Transverse colon (tissue), 4 donors: ENCODE data around the gene AOX1.

Experiments used
- EP300 ChIP-seq: sonication (generic); formaldehyde crosslinking; IDR thresholded peaks from one replicate; pipeline ENCODE4 v1.6.1; 2017; ENCODE audit warnings: antibody characterized with exemption, low read depth
- POLR2A ChIP-seq: fragments of 450-650 bp; IDR thresholded peaks from one replicate; pipeline ENCODE4 v1.6.1; 2016; ENCODE audit warnings: antibody characterized with exemption, mild to moderate bottlenecking, moderate library complexity
- POLR2AphosphoS5 ChIP-seq, 3 donors: sonication (generic); formaldehyde crosslinking; IDR thresholded peaks; one replicate each; pipeline ENCODE4 v1.6.1; 2016; ENCODE audit warnings: antibody characterized with exemption in 3 of 3
- TF ChIP-seq, protein P1 (sequence below), 5 experiments: fragments of 200-600 bp in 3 of 5; fragments of 450-650 bp in 2 of 5; sonication (generic) in 3 of 5; IDR thresholded peaks; 1 replicate in 2 of 5; 2 replicates in 3 of 5; pipeline ENCODE4 v1.5.1; 2016 to 2017; ENCODE audit warnings: antibody characterized with exemption in 5 of 5, inconsistent platforms in 3 of 5, mild to moderate bottlenecking in 2 of 5, moderate library complexity in 1 of 5

DNA sequence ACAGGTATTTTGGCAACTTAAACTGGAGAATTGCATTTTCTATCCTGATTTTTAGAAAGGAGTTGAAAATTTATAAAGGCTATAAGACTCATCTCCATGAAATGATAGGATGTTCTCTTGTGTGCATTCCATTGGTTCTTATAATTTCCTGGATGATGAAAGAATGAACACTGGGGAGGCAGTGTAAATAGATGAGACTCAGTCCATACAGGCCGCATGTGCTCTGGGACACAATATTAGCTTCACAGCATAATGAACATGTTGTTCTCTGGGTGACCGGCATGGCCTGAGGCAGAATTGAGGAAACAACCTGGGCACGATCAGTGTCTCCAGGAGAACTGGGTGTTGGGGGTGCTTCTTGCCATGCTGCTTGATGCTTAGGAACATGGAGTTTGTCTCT, 38.8 kb downstream of the AOX1 start:
- TF ChIP-seq POLR2A, result no peak
- TF ChIP-seq, protein P1, sequence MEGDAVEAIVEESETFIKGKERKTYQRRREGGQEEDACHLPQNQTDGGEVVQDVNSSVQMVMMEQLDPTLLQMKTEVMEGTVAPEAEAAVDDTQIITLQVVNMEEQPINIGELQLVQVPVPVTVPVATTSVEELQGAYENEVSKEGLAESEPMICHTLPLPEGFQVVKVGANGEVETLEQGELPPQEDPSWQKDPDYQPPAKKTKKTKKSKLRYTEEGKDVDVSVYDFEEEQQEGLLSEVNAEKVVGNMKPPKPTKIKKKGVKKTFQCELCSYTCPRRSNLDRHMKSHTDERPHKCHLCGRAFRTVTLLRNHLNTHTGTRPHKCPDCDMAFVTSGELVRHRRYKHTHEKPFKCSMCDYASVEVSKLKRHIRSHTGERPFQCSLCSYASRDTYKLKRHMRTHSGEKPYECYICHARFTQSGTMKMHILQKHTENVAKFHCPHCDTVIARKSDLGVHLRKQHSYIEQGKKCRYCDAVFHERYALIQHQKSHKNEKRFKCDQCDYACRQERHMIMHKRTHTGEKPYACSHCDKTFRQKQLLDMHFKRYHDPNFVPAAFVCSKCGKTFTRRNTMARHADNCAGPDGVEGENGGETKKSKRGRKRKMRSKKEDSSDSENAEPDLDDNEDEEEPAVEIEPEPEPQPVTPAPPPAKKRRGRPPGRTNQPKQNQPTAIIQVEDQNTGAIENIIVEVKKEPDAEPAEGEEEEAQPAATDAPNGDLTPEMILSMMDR (IDR thresholded peaks at IDR 0.05), result no peak
- TF ChIP-seq EP300, result no peak
- TF ChIP-seq POLR2AphosphoS5 (IDR thresholded peaks at IDR 0.05), result no peak
